K562 (cell line): ENCODE measurements around the gene GPR15.

ENCODE experiments used
- BACH1 ChIP-seq: fragments of 200-800 bp; sonication (Bioruptor generic); IDR thresholded peaks from 2 replicates; pipeline ENCODE4 v1.6.1; 2016; ENCODE audit warnings: missing genetic modification characterization, missing compliant biosample characterization
- BMI1 ChIP-seq: fragments of 150-350 bp; IDR thresholded peaks from 2 replicates; pipeline ENCODE4 v1.6.1; 2014; ENCODE audit warnings: low read length
- ESRRA ChIP-seq: fragments of 450-650 bp; IDR thresholded peaks from 2 replicates; pipeline ENCODE4 v1.6.1; 2014; ENCODE audit warnings: low read depth, mild to moderate bottlenecking, moderate library complexity, borderline replicate concordance
- EZH2 ChIP-seq: IDR thresholded peaks from 2 replicates; pipeline ENCODE4 v1.6.1; 2012; ENCODE audit warnings: low read depth, mild to moderate bottlenecking, inconsistent platforms, low read length, borderline replicate concordance
- FIP1L1 ChIP-seq: fragments of 200-400 bp; formaldehyde crosslinking; IDR thresholded peaks from 2 replicates; pipeline ENCODE4 v1.6.1; 2018; ENCODE audit warnings: mild to moderate bottlenecking, low read depth, low read length; ENCODE audit not compliant: poor library complexity, severe bottlenecking
- FOS ChIP-seq: IDR thresholded peaks from 3 replicates; pipeline ENCODE4 v1.6.1; 2011; ENCODE audit not compliant: insufficient read length; ENCODE audit errors: extremely low read depth
- FOXJ3 ChIP-seq: sonication (generic); formaldehyde crosslinking; IDR thresholded peaks from 2 replicates; pipeline ENCODE4 v1.4.0; 2020; ENCODE audit warnings: mild to moderate bottlenecking, missing genetic modification reagents
- GABPB1 ChIP-seq: sonication (generic); formaldehyde crosslinking; IDR thresholded peaks from 2 replicates; pipeline ENCODE4 v1.8.0; 2022; ENCODE audit warnings: mild to moderate bottlenecking, missing genetic modification reagents
- PCBP1 ChIP-seq: fragments of 200-400 bp; formaldehyde crosslinking; IDR thresholded peaks from 2 replicates; pipeline ENCODE4 v1.6.1; 2018; ENCODE audit warnings: mild to moderate bottlenecking, low read depth, low read length; ENCODE audit not compliant: poor library complexity, severe bottlenecking
- YBX1 ChIP-seq: fragments of 450-650 bp; IDR thresholded peaks from 2 replicates; pipeline ENCODE4 v1.7.1; 2016; ENCODE audit warnings: mild to moderate bottlenecking
- TF ChIP-seq, protein P1 (sequence below): sonication (generic); formaldehyde crosslinking; IDR thresholded peaks from 2 replicates; pipeline ENCODE4 v1.9.0; 2022; ENCODE audit warnings: mild to moderate bottlenecking, missing genetic modification reagents
- TF ChIP-seq, protein P2 (sequence below): fragments of 250-450 bp; sonication (Bioruptor Pico); IDR thresholded peaks from 2 replicates; pipeline ENCODE4 v1.8.0; 2022; ENCODE audit warnings: inconsistent platforms

GRCh38 chr3:98581474-98581873 is 49.7 kb downstream of the GPR15 start:
- TF ChIP-seq GABPB1 (CRISPR knock-in tag): no peak
- TF ChIP-seq ESRRA: no peak
- no peak for TF ChIP-seq FOS
- no peak for TF ChIP-seq EZH2
- no peak for TF ChIP-seq BMI1
- TF ChIP-seq BACH1 (tag): no peak
- TF ChIP-seq YBX1: no peak
- TF ChIP-seq, protein P1, sequence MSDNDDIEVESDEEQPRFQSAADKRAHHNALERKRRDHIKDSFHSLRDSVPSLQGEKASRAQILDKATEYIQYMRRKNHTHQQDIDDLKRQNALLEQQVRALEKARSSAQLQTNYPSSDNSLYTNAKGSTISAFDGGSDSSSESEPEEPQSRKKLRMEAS: no peak
- TF ChIP-seq, protein P2, sequence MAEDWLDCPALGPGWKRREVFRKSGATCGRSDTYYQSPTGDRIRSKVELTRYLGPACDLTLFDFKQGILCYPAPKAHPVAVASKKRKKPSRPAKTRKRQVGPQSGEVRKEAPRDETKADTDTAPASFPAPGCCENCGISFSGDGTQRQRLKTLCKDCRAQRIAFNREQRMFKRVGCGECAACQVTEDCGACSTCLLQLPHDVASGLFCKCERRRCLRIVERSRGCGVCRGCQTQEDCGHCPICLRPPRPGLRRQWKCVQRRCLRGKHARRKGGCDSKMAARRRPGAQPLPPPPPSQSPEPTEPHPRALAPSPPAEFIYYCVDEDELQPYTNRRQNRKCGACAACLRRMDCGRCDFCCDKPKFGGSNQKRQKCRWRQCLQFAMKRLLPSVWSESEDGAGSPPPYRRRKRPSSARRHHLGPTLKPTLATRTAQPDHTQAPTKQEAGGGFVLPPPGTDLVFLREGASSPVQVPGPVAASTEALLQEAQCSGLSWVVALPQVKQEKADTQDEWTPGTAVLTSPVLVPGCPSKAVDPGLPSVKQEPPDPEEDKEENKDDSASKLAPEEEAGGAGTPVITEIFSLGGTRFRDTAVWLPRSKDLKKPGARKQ (CRISPR knock-in tag): no peak
- TF ChIP-seq FIP1L1: no peak
- no peak for TF ChIP-seq PCBP1
- no peak for TF ChIP-seq FOXJ3 (CRISPR knock-in tag)
